OCI-LY7 (cell line): ENCODE measurements around the gene GIMAP8.

ENCODE experiments used
- EZH2phosphoT487 ChIP-seq: fragments of 200-600 bp; sonication (generic); IDR thresholded peaks from 2 replicates; pipeline ENCODE4 v1.6.1; 2018; ENCODE audit warnings: low read depth, borderline replicate concordance, mild to moderate bottlenecking, mixed run types, antibody characterized with exemption, low read length, moderate library complexity, mixed read lengths
- TF ChIP-seq, protein P1 (sequence below): fragments of 200-600 bp; sonication (generic); conservative IDR thresholded peaks from 2 replicates; pipeline ENCODE4 v1.5.1; 2014; ENCODE audit warnings: mild to moderate bottlenecking, antibody characterized with exemption, low read length, moderate library complexity, mixed read lengths

DNA sequence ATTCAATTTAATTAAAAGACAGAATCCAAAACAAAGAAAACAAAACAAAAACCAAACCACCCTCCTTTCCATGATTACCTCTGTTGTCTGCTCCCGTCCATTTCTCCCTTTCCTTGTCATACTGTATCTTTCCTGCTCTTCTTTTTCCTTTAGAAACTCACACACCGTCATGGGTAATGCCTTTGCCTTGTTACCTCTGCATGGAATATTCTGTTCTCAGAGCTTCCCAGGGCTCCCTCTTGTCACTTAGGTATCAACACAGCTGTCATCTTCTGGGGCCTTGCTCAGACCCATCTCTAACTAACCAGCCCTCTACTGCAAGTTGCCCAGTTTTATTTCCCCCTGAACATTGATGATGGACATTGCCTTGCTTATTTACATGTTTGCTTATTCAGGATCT lies 30.2 kb upstream of the GIMAP8 start:
- TF ChIP-seq, protein P1, sequence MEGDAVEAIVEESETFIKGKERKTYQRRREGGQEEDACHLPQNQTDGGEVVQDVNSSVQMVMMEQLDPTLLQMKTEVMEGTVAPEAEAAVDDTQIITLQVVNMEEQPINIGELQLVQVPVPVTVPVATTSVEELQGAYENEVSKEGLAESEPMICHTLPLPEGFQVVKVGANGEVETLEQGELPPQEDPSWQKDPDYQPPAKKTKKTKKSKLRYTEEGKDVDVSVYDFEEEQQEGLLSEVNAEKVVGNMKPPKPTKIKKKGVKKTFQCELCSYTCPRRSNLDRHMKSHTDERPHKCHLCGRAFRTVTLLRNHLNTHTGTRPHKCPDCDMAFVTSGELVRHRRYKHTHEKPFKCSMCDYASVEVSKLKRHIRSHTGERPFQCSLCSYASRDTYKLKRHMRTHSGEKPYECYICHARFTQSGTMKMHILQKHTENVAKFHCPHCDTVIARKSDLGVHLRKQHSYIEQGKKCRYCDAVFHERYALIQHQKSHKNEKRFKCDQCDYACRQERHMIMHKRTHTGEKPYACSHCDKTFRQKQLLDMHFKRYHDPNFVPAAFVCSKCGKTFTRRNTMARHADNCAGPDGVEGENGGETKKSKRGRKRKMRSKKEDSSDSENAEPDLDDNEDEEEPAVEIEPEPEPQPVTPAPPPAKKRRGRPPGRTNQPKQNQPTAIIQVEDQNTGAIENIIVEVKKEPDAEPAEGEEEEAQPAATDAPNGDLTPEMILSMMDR: no peak
- no peak for TF ChIP-seq EZH2phosphoT487
